Measurements from ENCODE around the gene ENDOV.

DNA sequence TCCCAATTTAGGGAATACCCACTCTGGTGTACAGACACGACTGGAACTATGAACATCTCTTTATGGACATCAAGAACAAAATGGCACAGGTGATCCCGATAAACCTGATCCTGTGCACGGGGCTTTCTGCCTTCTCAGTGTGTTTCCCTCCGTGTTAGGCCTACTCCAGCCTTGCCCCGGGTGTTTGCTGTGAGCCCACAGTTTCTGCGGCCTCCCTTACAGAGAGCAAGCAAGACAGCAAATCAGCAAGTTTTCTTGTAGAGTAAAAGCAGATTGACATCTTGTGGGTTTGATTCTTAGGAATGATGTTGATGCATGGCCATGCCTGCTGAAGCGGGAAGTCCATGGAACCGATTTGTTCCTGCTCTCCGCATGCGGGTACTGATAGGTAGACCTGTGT is 26.4 kb upstream of the ENDOV start:
- TF ChIP-seq, protein P1, sequence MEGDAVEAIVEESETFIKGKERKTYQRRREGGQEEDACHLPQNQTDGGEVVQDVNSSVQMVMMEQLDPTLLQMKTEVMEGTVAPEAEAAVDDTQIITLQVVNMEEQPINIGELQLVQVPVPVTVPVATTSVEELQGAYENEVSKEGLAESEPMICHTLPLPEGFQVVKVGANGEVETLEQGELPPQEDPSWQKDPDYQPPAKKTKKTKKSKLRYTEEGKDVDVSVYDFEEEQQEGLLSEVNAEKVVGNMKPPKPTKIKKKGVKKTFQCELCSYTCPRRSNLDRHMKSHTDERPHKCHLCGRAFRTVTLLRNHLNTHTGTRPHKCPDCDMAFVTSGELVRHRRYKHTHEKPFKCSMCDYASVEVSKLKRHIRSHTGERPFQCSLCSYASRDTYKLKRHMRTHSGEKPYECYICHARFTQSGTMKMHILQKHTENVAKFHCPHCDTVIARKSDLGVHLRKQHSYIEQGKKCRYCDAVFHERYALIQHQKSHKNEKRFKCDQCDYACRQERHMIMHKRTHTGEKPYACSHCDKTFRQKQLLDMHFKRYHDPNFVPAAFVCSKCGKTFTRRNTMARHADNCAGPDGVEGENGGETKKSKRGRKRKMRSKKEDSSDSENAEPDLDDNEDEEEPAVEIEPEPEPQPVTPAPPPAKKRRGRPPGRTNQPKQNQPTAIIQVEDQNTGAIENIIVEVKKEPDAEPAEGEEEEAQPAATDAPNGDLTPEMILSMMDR (IDR thresholded peaks at IDR 0.05): no peak
- no peak for TF ChIP-seq EP300 (IDR thresholded peaks at IDR 0.05)
- no peak for TF ChIP-seq POLR2AphosphoS5 (IDR thresholded peaks at IDR 0.05)
